Endothelial cell of umbilical vein (primary cell): ENCODE data around the gene HHLA2. TPM values are rescaled to one million over a fixed set of nuclear protein-coding genes. Genes with fewer than 3 reads are reported as not detected.

Experiments used
- BruUV-seq: library from RNA; stranded (reverse); fragments of 400-500 nt; replicated peaks from 2 replicates; lab custom pipeline; 2021; lab: Mats Ljungman, UMichigan
- CTCF ChIA-PET: fragments of 300-600, 350-600 bp; sonication (Branson Sonifier 250); formaldehyde crosslinking; loops from one replicate; lab custom pipeline; 2021; ENCODE audit warnings: antibody characterized with exemption, inconsistent platforms; lab: Charles Lee
- POLR2A ChIA-PET: fragments of 300-600, 350-600 bp; sonication (Branson Sonifier 250); formaldehyde crosslinking; loops from one replicate; lab custom pipeline; 2021; ENCODE audit warnings: antibody characterized with exemption, inconsistent platforms; lab: Charles Lee
- DNase-seq: peaks from one replicate; pipeline ENCODE4 v3.0.0-alpha.2; 2011; ENCODE audit warnings: low read depth, low spot score
- FAIRE-seq: peaks from 2 replicates; lab custom pipeline; 2011; peaks lifted over from hg19 to GRCh38; lab: Jason Lieb, UNC
- H2AFZ ChIP-seq: 2 replicates; pipeline ENCODE4 v1.6.0; 2012; ENCODE audit warnings: low read depth, low read length, control low read depth, inconsistent platforms
- H3K27ac ChIP-seq: 2 replicates; pipeline ENCODE4 v1.5.1; 2011; ENCODE audit warnings: low read depth, mild to moderate bottlenecking, control low read depth, low read length, moderate library complexity; ENCODE audit not compliant: insufficient read depth
- H3K27me3 ChIP-seq, 2 experiments: 2 replicates each; pipeline versions ENCODE4 v1.6.0 to v1.6.1; 2011; ENCODE audit warnings: low read length in 2 of 2, mixed read lengths in 1 of 2; ENCODE audit not compliant: control insufficient read depth in 2 of 2, insufficient read depth in 2 of 2
- H3K36me3 ChIP-seq, 2 experiments: 2 replicates in 1 of 2; 3 replicates in 1 of 2; pipeline ENCODE4 v1.5.1; 2011; ENCODE audit warnings: low read length in 2 of 2, mild to moderate bottlenecking in 1 of 2, moderate library complexity in 1 of 2; ENCODE audit not compliant: control insufficient read depth in 2 of 2, insufficient read depth in 2 of 2; ENCODE audit errors: extremely low read depth in 1 of 2
- H3K4me1 ChIP-seq: 3 replicates; pipeline ENCODE4 v1.5.1; 2011; ENCODE audit warnings: mild to moderate bottlenecking, low read length; ENCODE audit not compliant: control insufficient read depth, insufficient read depth; ENCODE audit errors: extremely low read depth
- H3K4me2 ChIP-seq: 2 replicates; pipeline ENCODE4 v1.6.1; 2011; ENCODE audit warnings: low read length, control low read depth, mixed read lengths; ENCODE audit not compliant: insufficient read depth
- H3K4me3 ChIP-seq, 3 experiments: fragments of 200-600 bp in 1 of 3; sonication (generic), shearing (Covaris generic) in 1 of 3; replicated peaks in 1 of 3; 2 replicates each; pipeline ENCODE4 v1.5.1; 2011 to 2016; ENCODE audit warnings: control low read depth in 3 of 3, low read length in 3 of 3, mild to moderate bottlenecking in 2 of 3, inconsistent platforms in 1 of 3, low read depth in 1 of 3, moderate library complexity in 1 of 3; ENCODE audit not compliant: insufficient read depth in 1 of 3
- H3K79me2 ChIP-seq: 2 replicates; pipeline ENCODE4 v1.6.0; 2012; ENCODE audit warnings: low read length, inconsistent platforms; ENCODE audit not compliant: control insufficient read depth, insufficient read depth
- H3K9ac ChIP-seq: replicated peaks from 2 replicates; pipeline ENCODE3; 2011; ENCODE audit warnings: low read length, control low read depth; ENCODE audit not compliant: insufficient read depth; ENCODE audit errors: extremely low read depth
- H3K9me1 ChIP-seq: replicated peaks from 3 replicates; pipeline ENCODE4 v1.6.0; 2011; ENCODE audit warnings: mild to moderate bottlenecking, low read length; ENCODE audit not compliant: control insufficient read depth, insufficient read depth; ENCODE audit errors: extremely low read depth
- H3K9me3 ChIP-seq: replicated peaks from 2 replicates; pipeline ENCODE4 v1.5.1; 2012; ENCODE audit warnings: low read length, inconsistent platforms; ENCODE audit not compliant: control insufficient read depth, insufficient read depth
- H4K20me1 ChIP-seq: replicated peaks from 2 replicates; pipeline ENCODE3; 2011; ENCODE audit warnings: mild to moderate bottlenecking, low read length; ENCODE audit not compliant: control insufficient read depth, insufficient read depth; ENCODE audit errors: extremely low read depth
- CTCF ChIP-seq, 2 donors: IDR thresholded peaks; 1 replicate in 1 of 2; 2 replicates in 1 of 2; pipeline ENCODE4 v1.5.1; 2011; ENCODE audit warnings: low read length in 2 of 2, mild to moderate bottlenecking in 2 of 2, moderate library complexity in 2 of 2, control low read depth in 1 of 2, inconsistent platforms in 1 of 2, low read depth in 1 of 2; ENCODE audit not compliant: insufficient read depth in 1 of 2; ENCODE audit errors: extremely low read depth in 1 of 2
- EZH2 ChIP-seq: IDR thresholded peaks from 2 replicates; pipeline ENCODE4 v1.6.1; 2012; ENCODE audit warnings: borderline replicate concordance, low read depth, mild to moderate bottlenecking, moderate library complexity, low read length, inconsistent platforms; ENCODE audit not compliant: severe bottlenecking
- FOS ChIP-seq: IDR thresholded peaks from 2 replicates; pipeline ENCODE4 v1.6.1; 2011; ENCODE audit warnings: mild to moderate bottlenecking, low read length, moderate library complexity, borderline replicate concordance; ENCODE audit not compliant: insufficient read depth
- GATA2 ChIP-seq: IDR thresholded peaks from 2 replicates; pipeline ENCODE4 v1.7.0; 2011; ENCODE audit warnings: low read depth, mild to moderate bottlenecking, moderate library complexity, mixed read lengths, low read length; ENCODE audit not compliant: insufficient read length, insufficient read depth
- JUN ChIP-seq: IDR thresholded peaks from 2 replicates; pipeline ENCODE4 v1.6.1; 2011; ENCODE audit warnings: borderline replicate concordance, low read depth; ENCODE audit not compliant: insufficient read length, insufficient read depth
- MAX ChIP-seq: IDR thresholded peaks from 2 replicates; pipeline ENCODE4 v1.6.1; 2011; ENCODE audit not compliant: insufficient read depth, insufficient read length
- MYC ChIP-seq: IDR thresholded peaks from one replicate; pipeline ENCODE4 v1.6.1; 2011; ENCODE audit warnings: mild to moderate bottlenecking, low read depth, low read length
- POLR2A ChIP-seq: IDR thresholded peaks from 2 replicates; pipeline ENCODE4 v1.6.1; 2012; ENCODE audit warnings: low read depth, mild to moderate bottlenecking, control low read depth, low read length
- POLR2AphosphoS5 ChIP-seq: IDR thresholded peaks from 2 replicates; pipeline ENCODE4 v1.6.1; 2012; ENCODE audit warnings: low read depth, mild to moderate bottlenecking, control low read depth, low read length, moderate library complexity; ENCODE audit not compliant: insufficient read depth
- dilution Hi-C: fragments of 300-500 bp; cut with MboI; formaldehyde crosslinking; loops from one replicate; pipeline ENCODE4 v1.15.0; 2019; ENCODE audit warnings: low sequenced_read_pairs; ENCODE audit not compliant: extremely low pct_ligation_motif_present
- intact Hi-C: fragments of 100-400 bp; cut with micrococcal nuclease; formaldehyde crosslinking; loops from one replicate; pipeline ENCODE4 v1.10.0; 2022
- polyA plus RNA-seq, 4 experiments: library from polyadenylated mRNA; depleted of rRNA in 3 of 4; stranded (reverse) in 3 of 4; unstranded in 1 of 4; fragments of >200 nt; gene quantifications; 2 replicates each; pipeline versions ENCODE4 v1.2.1 to v1.2.3, GENCODE V29; 2011 to 2012; ENCODE audit warnings: missing spikeins in 1 of 4
- total RNA-seq: library from RNA; stranded (reverse); gene quantifications from 2 replicates; pipeline ENCODE4 v1.2.3, GENCODE V29; 2021

The HHLA2 gene
- total and polyA plus RNA-seq, 2 donors (not counting 3 experiments of a cell fraction or from before 2014, with no cell fraction given): not detected

GRCh38 chr3:108324177-108324576 is 27.8 kb downstream of the HHLA2 start:
- Histone ChIP-seq H3K9ac (no peak overlapping the region), H4K20me1 (no peaks in the 10 kb centered on the region), H3K27ac (no peak overlapping the region), H3K9me3 (no peaks in the 10 kb centered on the region), H3K4me2 (no peak overlapping the region), H2AFZ (no peak overlapping the region), H3K36me3 (no peaks in the 10 kb centered on the region), H3K4me3 (no peak overlapping the region), H3K27me3 (peaks cover 1 to 2% of the 10 kb centered on the region in 2 experiments), H3K79me2 (no peaks in the 10 kb centered on the region), H3K4me1 (no peaks in the 10 kb centered on the region), H3K9me1 (no peaks in the 10 kb centered on the region)
- BruUV-seq: no TSS peak
- POLR2A ChIA-PET: no interaction called here
- FAIRE-seq (no peak), DNase-seq (no peak)
- dilution Hi-C loops (no loop called here), intact Hi-C loops (no loop called here)
- no peak for TF ChIP-seq JUN
- no peak for TF ChIP-seq GATA2
- TF ChIP-seq MAX: no peak
- CTCF ChIA-PET: no interaction called here

DNA sequence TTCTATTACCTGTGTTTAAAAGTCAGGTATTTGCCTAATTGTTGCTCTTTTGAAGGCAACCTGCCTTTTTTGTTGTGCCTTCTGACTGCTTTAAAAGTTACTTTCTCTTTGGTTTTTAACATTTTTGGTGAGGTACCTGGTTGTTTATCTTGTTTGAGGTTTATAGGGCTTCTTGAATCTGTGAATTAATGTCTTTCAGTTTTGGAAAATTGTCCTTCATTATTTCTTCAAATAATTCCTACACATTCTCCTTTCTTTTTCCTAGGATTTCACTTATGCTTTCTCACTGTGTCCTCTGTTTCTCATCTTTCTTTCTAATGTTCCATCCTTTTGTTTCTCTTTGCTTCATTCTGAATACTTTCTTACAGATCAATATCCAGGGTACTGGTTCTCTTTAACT is 30.8 kb downstream of the HHLA2 start:
- DNase-seq (no peak), FAIRE-seq (no peak)
- no peaks in the 10 kb centered on the region for H3K79me2 ChIP-seq
- H3K4me1 ChIP-seq: no peaks in the 10 kb centered on the region
- H3K4me3 ChIP-seq: no peak overlapping the region
- H3K9me3 ChIP-seq: no peaks in the 10 kb centered on the region
- POLR2A ChIA-PET: no interaction called here
- no peak overlapping the region for H3K4me2 ChIP-seq
- no peak overlapping the region for H3K27ac ChIP-seq
- H3K27me3 ChIP-seq: peaks cover 0 to 2% of the 10 kb centered on the region in 2 experiments
- intact Hi-C loops: no loop called here
- no peaks in the 10 kb centered on the region for H4K20me1 ChIP-seq
- H3K9ac ChIP-seq: no peak overlapping the region
- H3K9me1 ChIP-seq: no peaks in the 10 kb centered on the region
- no peaks in the 10 kb centered on the region for H3K36me3 ChIP-seq
- TF ChIP-seq FOS (no peak), MYC (no peak), EZH2 (no peak), MAX (no peak), POLR2A (no peak), CTCF (IDR thresholded peaks at IDR 0.05; ENCODE audit: extremely low read depth in 1 of 2, insufficient read depth in 1 of 2, low read depth in 1 of 2, low read length in 2 of 2) (no peak), POLR2AphosphoS5 (no peak), JUN (no peak), GATA2 (no peak)
- BruUV-seq: no TSS peak
- dilution Hi-C loops: no loop called here
- CTCF ChIA-PET: no interaction called here
- H2AFZ ChIP-seq: no peak overlapping the region
